Raji (cell line): ENCODE results near the gene IFNA6.

ENCODE experiments used
- POLR2A ChIP-seq: IDR thresholded peaks from 2 replicates; pipeline ENCODE4 v1.6.1; 2011; ENCODE audit warnings: low read depth, low read length, control low read depth; ENCODE audit not compliant: insufficient read depth

The IFNA6 gene

DNA sequence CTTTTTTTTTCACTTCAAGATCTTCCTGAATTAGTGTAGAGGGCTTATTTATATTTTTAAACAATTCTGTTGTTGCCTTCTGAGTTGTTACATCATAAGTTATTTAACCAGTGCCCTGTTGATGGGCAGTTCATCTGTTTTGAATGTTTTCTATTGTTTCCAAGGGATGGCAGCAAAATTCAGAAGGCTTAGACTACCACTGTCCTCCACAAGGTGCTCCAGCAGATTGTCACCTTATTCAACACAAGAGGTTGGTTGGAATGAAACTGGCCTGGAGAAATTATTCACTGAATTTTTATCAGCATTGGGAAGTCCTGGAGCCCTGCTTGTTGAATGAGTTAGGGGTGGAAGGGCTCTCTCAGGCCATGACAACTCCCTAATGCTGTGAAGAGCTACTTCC lies 14.2 kb downstream of the IFNA6 start:
- TF ChIP-seq POLR2A = no peak

DNA sequence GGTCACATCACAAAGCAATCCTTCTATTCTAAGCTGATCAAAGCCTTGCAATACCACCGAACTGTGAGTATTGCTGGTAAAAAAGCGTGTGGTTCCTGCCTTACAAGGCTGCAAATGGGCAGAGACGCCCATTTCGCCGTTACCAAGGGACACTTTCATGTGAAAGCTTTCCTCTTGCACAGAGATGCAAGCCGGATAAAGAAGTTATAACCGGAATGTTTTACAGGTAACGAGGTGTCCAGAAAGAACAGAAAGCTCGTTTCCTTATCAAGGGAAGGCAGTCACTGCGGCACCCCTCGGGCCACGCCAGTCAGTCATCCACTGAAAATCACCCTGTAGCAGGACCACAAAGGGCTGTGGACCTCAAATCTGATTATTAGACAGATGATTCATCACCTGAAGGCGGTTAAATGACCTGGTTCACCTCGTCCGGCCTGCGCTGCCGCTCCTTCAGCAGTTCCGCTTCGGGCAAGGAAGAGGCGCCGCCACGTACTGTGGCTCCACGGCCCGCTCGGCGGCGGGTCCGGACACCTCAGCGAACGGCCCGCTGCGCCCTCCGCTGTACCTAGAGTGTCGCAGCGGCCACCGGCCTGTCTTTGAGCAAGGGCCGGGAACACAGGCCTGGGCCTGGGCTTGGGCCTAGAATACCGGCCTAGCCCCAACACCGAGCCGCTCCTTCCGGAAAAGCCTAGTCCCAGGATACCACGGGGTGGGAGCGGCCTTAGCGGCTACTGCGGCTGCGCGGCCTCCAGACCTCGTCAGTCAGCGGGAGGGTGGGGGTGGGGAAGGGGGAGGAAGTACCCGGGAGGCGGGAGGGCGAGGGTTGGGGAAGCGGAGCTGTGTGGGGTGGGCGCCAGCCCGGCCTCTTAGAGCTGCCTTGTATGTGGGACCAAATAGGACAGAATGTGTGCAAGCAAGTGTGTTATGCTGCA lies 15.7 kb downstream of the IFNA6 start, which contains the start of gene KLHL9:
Gene KLHL9, minus strand, starts transcription at position 704 of the 932 bp plus-strand sequence. Its CDS starts 545 bp downstream, at position 159.
- TF ChIP-seq POLR2A = peak; percentile 50

- no peak for TF ChIP-seq POLR2A
These were observed 17.5 kb downstream of the IFNA6 start for GRCh38 chr9:21333226-21333625.

DNA sequence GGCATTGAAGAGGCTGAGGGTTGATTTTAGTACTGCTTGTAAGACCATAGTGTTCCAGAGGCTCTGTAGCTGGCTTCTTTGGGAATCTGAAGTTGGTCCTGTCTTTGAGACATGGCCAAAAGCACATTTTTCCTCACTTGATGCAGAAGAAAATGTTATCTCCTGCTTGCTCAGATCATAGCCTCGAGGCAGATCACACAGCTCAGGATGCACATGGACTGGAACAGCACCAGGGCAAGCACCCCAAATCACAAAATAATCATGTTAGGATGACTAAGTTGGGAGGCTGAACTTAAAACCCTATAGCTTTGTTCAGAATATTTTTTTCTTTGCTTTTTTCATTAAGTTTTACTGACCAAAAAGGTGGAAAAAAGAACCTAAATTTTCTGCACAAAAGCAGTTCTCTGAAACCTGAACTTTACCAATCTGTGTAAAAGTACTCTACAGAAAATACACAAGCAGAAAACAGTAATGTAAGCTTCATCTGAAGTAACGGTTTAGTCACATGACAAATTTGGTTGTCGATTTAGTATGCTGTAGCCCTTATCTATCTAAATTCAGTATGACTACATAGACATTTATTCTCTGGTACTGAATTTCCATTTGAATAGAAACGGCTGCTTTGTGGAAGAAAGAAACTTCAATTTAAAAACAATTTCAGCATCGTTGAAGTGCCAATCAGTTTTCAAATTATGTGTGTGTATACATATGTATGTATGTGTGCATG lies 18.8 kb downstream of the IFNA6 start:
- TF ChIP-seq POLR2A = no peak

DNA sequence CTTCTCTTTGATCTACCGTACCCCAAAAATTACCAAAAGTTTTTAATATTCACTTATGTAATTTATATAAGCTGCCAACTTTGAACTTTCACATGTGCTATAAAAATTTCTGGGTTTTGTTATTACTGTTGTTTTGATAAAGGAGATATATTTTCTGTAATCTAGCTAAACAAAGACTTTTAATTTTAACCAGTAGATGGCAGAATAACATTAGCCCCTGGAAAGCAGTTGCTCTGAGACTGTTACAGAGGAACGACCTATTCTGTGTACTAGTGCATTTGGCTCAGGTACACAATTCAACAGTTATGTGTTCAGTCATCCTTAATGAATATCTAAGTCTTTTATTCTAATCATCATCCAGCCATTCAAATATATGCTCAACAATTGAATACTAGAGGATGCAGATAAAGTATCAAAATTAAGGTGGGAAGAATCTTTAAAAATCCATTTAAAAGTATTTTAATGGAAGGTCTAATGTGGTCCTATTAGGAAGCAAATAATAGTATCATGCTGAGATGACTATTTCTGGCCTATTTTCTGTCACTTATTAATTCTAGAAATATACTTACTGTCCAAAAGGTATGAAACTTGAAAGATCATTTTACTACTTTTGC lies 24.1 kb downstream of the IFNA6 start:
- no peak for TF ChIP-seq POLR2A

DNA sequence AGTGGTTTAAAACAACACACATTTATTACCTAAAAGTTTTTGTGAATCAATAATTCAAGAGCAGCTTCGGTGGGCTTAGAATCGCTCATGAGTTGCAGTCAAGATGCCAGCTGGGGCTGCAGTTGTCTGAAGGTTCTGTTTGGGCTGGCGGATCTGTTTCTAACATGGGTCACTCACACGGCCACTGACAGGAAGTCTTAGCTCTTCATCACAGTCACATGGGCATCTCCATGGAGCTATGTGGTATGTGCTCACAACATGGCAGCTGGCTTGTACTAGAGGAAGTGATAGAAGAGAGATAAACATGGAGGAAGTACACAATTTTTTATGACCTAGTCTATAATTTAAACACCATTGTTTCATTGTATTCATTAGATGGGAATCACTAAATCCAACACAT lies 26.6 kb downstream of the IFNA6 start:
- no peak for TF ChIP-seq POLR2A

DNA sequence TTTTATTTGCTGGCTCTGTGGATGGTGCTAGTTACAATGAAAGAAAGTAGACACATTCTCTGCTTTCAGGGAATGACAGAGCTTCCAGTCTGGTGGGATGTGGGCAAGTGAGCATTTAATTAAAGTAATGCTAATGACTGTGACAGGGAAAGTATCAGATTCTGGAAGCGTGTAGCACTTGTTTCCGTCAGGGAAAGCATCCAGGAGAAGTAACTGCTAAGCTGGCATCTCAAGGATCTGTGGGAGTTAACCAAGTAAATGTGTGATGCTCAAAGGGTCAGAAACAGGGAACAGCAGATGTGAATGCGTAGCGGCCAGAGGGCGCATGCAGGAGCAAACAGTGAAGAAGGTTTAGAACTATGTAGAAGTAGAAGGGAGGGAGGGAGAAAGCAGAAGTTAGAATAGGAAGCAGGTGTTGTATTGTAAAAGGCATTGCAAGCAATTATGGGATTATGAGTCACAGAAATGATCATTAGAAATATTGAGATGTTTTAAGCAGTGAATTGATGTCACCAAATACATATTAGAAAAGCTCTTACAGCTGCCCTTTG lies 27.7 kb downstream of the IFNA6 start:
- TF ChIP-seq POLR2A = no peak

GRCh38 chr9:21320465-21320864 lies 30.2 kb downstream of the IFNA6 start:
- TF ChIP-seq POLR2A = no peak

GRCh38 chr9:21317956-21318923 lies 32.4 kb downstream of the IFNA6 start:
- no peak for TF ChIP-seq POLR2A

GRCh38 chr9:21316860-21317259 lies 33.8 kb downstream of the IFNA6 start:
- TF ChIP-seq POLR2A = no peak

DNA sequence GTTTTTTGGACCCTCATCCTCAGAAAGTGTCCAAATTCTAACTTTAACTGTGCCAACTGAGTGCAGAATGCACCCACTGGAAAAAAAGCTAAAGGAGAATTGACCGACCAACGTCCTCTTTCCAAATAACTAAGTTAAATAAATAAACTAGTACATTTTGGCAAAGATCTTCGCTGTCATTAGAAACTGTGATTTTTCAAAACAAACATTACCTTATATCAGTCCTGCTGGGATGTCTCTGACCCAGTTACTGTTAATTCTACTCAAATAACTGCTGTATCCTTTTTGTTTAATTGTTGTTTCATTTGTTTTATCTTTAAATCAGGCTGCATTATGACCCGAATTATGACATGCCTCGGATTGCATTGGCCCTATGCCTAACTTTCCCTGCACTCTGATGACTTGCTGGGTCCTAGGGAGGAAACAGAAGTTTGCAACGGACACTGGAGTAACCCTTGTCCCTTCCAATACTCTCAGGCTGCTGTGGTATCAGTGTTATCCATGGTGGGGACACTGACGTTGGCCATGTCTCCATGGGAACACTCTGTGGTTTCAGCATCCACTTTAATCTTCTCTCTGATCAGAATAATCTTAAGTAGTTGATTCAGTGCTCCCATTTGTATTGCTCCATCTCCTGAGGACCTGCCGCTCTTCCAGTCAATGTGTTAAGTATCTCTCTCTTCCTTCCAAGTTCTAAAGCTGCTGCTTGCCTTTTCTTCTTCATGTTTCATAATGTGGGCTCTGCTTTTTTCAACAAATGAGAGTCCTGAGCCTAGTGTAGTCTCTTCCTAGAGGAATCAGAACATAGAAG lies 34.5 kb downstream of the IFNA6 start:
- TF ChIP-seq POLR2A = no peak

- TF ChIP-seq POLR2A = no peak
These were observed 36.5 kb downstream of the IFNA6 start for GRCh38 chr9:21314152-21314551.

- no peak for TF ChIP-seq POLR2A
These were observed 38.8 kb downstream of the IFNA6 start for GRCh38 chr9:21311889-21312288.

- no peak for TF ChIP-seq POLR2A
These were observed 45.5 kb downstream of the IFNA6 start, which contains the start of gene IFNA5 for GRCh38 chr9:21305213-21305612. IFNA5 (minus strand) TSS chr9:21305313; CDS start chr9:21305256, 57 bp downstream.
